ENCODE data around the gene STK24. TPM values are rescaled to one million over a fixed set of nuclear protein-coding genes. Genes with fewer than 3 reads are reported as not detected.

Gene STK24
- total and polyA plus RNA-seq, 2 of the 8 experiments (the other 6 are each of a cell fraction or from before 2014, with no cell fraction given), result 62.8 to 143 TPM

DNA sequence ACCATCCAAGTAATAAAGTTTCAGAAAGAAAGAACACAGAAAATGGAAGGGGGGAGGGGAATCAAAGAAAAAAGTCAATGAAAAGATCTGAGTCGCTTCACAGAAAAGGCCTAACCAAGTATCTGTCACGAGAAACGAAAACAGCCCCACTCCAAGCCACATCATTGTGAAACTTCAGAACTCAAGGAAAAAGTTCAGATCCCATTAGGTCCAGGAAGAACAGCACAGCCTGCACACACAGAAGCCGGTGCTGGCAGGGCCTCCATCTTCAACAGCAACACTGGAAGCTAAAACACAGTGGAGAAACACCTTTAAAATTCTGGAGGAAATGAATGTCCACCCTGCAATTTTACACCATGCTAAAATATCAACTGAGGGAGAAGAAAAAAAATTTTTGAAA, 8.0 kb downstream of the STK24 start:
- Histone ChIP-seq H3K23me2 (ENCODE audit: low read depth, low read length) (no peaks in the 10 kb centered on the region), H3K9me3 (ENCODE audit: insufficient read depth in 2 of 2, low read depth in 1 of 2, low read length in 1 of 2) (no peaks in the 10 kb centered on the region), H3K27ac (ENCODE audit: low read depth, low read length) (no peak overlapping the region), H3K14ac (ENCODE audit: insufficient read length) (no peak overlapping the region), H2AFZ (ENCODE audit: low read length) (no peak overlapping the region), H3K27me3 (replicated peaks in 1 of 4; ENCODE audit: control insufficient read depth in 3 of 4, extremely low read depth in 1 of 4, insufficient read depth in 3 of 4, low read length in 3 of 4) (no peaks in the 10 kb centered on the region), H3K9ac (replicated peaks in 1 of 4; ENCODE audit: extremely low read depth in 1 of 4, low read depth in 3 of 4, low read length in 3 of 4) (no peak overlapping the region), H3K4me2 (ENCODE audit: insufficient read depth in 1 of 2, low read depth in 2 of 2, low read length in 2 of 2) (no peak overlapping the region; a peak in 1 of 4 replicates), H2BK120ac (replicated peaks; ENCODE audit: low read depth, low read length) (no peak overlapping the region), H2BK20ac (ENCODE audit: low read length) (no peak overlapping the region), H4K5ac (ENCODE audit: insufficient read length, low read depth, low read length) (no peak overlapping the region), H3K4me3 (ENCODE audit: extremely low read depth in 1 of 4, insufficient read depth in 2 of 4, low read depth in 3 of 4, low read length in 4 of 4) (no peak overlapping the region), H3K4me1 (replicated peaks in 1 of 4; ENCODE audit: control insufficient read depth in 3 of 4, insufficient read depth in 4 of 4, low read length in 3 of 4) (peaks cover 12 to 42% (median 26%) of the 10 kb centered on the region in 4 experiments), H2BK15ac (ENCODE audit: low read length) (no peak overlapping the region), H3K56ac (replicated peaks; ENCODE audit: insufficient read length, low read depth, low read length) (no peak overlapping the region), H4K20me1 (replicated peaks in 1 of 2; ENCODE audit: control insufficient read depth in 1 of 2, insufficient read depth in 2 of 2, low read length in 2 of 2) (peaks cover 33 to 38% of the 10 kb centered on the region in 2 experiments), H3K79me1 (ENCODE audit: low read depth, low read length) (peaks cover 35% of the 10 kb centered on the region), H2BK5ac (ENCODE audit: low read depth, low read length) (no peak overlapping the region), H4K8ac (ENCODE audit: extremely low read depth, insufficient read depth, low read length) (no peak overlapping the region), H3K36me3 (ENCODE audit: control insufficient read depth in 2 of 4, insufficient read depth in 4 of 4, low read length in 3 of 4) (no peaks in the 10 kb centered on the region; a peak in 1 of 8 replicates), H4K91ac (replicated peaks; ENCODE audit: insufficient read length, low read length) (no peak overlapping the region), H3K79me2 (ENCODE audit: control insufficient read depth in 1 of 2, insufficient read depth in 2 of 2, low read length in 2 of 2) (peaks cover 42 to 100% of the 10 kb centered on the region in 2 experiments), H3K4ac (replicated peaks; ENCODE audit: insufficient read length, low read depth, low read length) (no peak overlapping the region), H3K18ac (ENCODE audit: extremely low read depth, low read length) (no peak overlapping the region), H3K23ac (ENCODE audit: insufficient read length) (no peak overlapping the region), H2AK5ac (ENCODE audit: low read depth, low read length) (no peak overlapping the region), H2BK12ac (ENCODE audit: low read depth, low read length) (no peak overlapping the region)
- no peak for FAIRE-seq
- CTCF ChIA-PET (ENCODE audit: partially characterized antibody), result interaction anchor here (0.8 to 1.3 kb wide), 2 partner anchors 13 to 16 kb away, joined by 3 read pairs; no protein-coding TSS in a partner anchor
- no peak for DNase-seq (ENCODE audit: low read depth in 1 of 2, low spot score in 2 of 2)
- POLR2A ChIA-PET (ENCODE audit: partially characterized antibody), result interaction anchor here (0.9 kb wide), 1 partner anchor 9 kb away, joined by 3 read pairs; no protein-coding TSS in a partner anchor
- 94% methylated on average over 4 of the region's 4 CpGs; no CpG with 5 or more reads in 1 of the 2 experiments for WGBS, 2 experiments (ENCODE audit: extremely low coverage in 1 of 2, insufficient coverage in 1 of 2, insufficient read length in 1 of 2, insufficient replicate concordance in 2 of 2, low coverage in 1 of 2, low lambda C conversion rate in 2 of 2, missing lambda C conversion rate in 1 of 2)
- TF ChIP-seq NRF1 (IDR thresholded peaks at IDR 0.05; ENCODE audit: low read depth, low read length), result no peak
- no peak for TF ChIP-seq ASH2L (IDR thresholded peaks at IDR 0.05; ENCODE audit: low read length)
- TF ChIP-seq, protein P1, sequence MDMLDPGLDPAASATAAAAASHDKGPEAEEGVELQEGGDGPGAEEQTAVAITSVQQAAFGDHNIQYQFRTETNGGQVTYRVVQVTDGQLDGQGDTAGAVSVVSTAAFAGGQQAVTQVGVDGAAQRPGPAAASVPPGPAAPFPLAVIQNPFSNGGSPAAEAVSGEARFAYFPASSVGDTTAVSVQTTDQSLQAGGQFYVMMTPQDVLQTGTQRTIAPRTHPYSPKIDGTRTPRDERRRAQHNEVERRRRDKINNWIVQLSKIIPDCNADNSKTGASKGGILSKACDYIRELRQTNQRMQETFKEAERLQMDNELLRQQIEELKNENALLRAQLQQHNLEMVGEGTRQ (IDR thresholded peaks at IDR 0.05; ENCODE audit: low read length), result no peak
- TF ChIP-seq, protein P2, sequence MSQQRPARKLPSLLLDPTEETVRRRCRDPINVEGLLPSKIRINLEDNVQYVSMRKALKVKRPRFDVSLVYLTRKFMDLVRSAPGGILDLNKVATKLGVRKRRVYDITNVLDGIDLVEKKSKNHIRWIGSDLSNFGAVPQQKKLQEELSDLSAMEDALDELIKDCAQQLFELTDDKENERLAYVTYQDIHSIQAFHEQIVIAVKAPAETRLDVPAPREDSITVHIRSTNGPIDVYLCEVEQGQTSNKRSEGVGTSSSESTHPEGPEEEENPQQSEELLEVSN (IDR thresholded peaks at IDR 0.05), result no peak
- no peak for TF ChIP-seq KDM5A (IDR thresholded peaks at IDR 0.05; ENCODE audit: low read length)
- TF ChIP-seq TCF12 (IDR thresholded peaks at IDR 0.05; ENCODE audit: low read depth, low read length), result no peak
- no peak for TF ChIP-seq CHD1 (IDR thresholded peaks at IDR 0.05; ENCODE audit: low read depth, low read length)
- TF ChIP-seq BCL11A (IDR thresholded peaks at IDR 0.05; ENCODE audit: low read depth in 2 of 2, low read length in 2 of 2), result no peak
- TF ChIP-seq CHD2 (IDR thresholded peaks at IDR 0.05; ENCODE audit: low read length), result no peak
- TF ChIP-seq NANOG (IDR thresholded peaks at IDR 0.05; ENCODE audit: insufficient read depth, low read depth, low read length, poor library complexity, severe bottlenecking), result no peak
- no peak for TF ChIP-seq RFX5 (IDR thresholded peaks at IDR 0.05; ENCODE audit: borderline replicate concordance, low read depth, low read length)
- TF ChIP-seq EP300 (IDR thresholded peaks at IDR 0.05; ENCODE audit: borderline replicate concordance in 1 of 2, low read depth in 2 of 2, low read length in 2 of 2), result no peak
- no peak for TF ChIP-seq CBX5 (IDR thresholded peaks at IDR 0.05; ENCODE audit: low read depth, low read length)
